HG03045 (cell line): ENCODE data around the gene GTSE1.
"Not testable (repeated sequence)": the region's sequence is repeated elsewhere in the genome, so short reads cannot be mapped to it uniquely, and the experiment has no call there.

Source experiments
- ATAC-seq: cut with Tn5 transposase; IDR thresholded peaks from one replicate; pipeline ENCODE4 v1.9.1; 2021; ENCODE audit warnings: mild to moderate bottlenecking, moderate library complexity; ENCODE audit not compliant: unreplicated experiment

GTSE1 gene

GRCh38 chr22:46293577-46294260, 3.0 kb upstream of the GTSE1 start:
- no peak for ATAC-seq

GRCh38 chr22:46294784-46295183, 1.9 kb upstream of the GTSE1 start:
- no peak for ATAC-seq

- no peak for ATAC-seq
These were observed 1.2 kb upstream of the GTSE1 start for GRCh38 chr22:46295277-46295971.

GRCh38 chr22:46297151-46297812, 612 bp downstream of the GTSE1 start:
- ATAC-seq: peak; percentile 6

- ATAC-seq: no peak
These were observed 2.4 kb downstream of the GTSE1 start for GRCh38 chr22:46299101-46299500.

GRCh38 chr22:46300491-46300890, 3.8 kb downstream of the GTSE1 start:
- ATAC-seq: no peak

- no peak for ATAC-seq
These were observed 6.8 kb downstream of the GTSE1 start for GRCh38 chr22:46303347-46303965.

GRCh38 chr22:46308283-46308988, 11.8 kb downstream of the GTSE1 start:
- no peak for ATAC-seq

- no peak for ATAC-seq
These were observed 12.9 kb downstream of the GTSE1 start for GRCh38 chr22:46309526-46310085.

GRCh38 chr22:46312056-46312455, 15.4 kb downstream of the GTSE1 start:
- no peak for ATAC-seq

- not testable (repeated sequence) for ATAC-seq
These were observed 16.2 kb downstream of the GTSE1 start for GRCh38 chr22:46312848-46313247.

GRCh38 chr22:46315976-46316375, 19.3 kb downstream of the GTSE1 start:
- ATAC-seq: no peak

- no peak for ATAC-seq
These were observed 21.0 kb downstream of the GTSE1 start for GRCh38 chr22:46317646-46318045.

GRCh38 chr22:46318576-46318975, 21.9 kb downstream of the GTSE1 start:
- ATAC-seq: no peak

GRCh38 chr22:46319319-46319718, 22.6 kb downstream of the GTSE1 start:
- no peak for ATAC-seq

- ATAC-seq: no peak
These were observed 23.6 kb downstream of the GTSE1 start for GRCh38 chr22:46320166-46320710.

GRCh38 chr22:46320716-46321386, 24.2 kb downstream of the GTSE1 start:
- ATAC-seq: no peak

- ATAC-seq: no peak
These were observed 26.0 kb downstream of the GTSE1 start for GRCh38 chr22:46322711-46323110.

GRCh38 chr22:46323162-46323561, 26.5 kb downstream of the GTSE1 start:
- no peak for ATAC-seq
